Measurements from ENCODE around the gene HOXC10. TPM values are rescaled to one million over a fixed set of nuclear protein-coding genes. Genes with fewer than 3 reads are reported as not detected.

Gene HOXC10
- not detected in 2 replicates for total RNA-seq

DNA sequence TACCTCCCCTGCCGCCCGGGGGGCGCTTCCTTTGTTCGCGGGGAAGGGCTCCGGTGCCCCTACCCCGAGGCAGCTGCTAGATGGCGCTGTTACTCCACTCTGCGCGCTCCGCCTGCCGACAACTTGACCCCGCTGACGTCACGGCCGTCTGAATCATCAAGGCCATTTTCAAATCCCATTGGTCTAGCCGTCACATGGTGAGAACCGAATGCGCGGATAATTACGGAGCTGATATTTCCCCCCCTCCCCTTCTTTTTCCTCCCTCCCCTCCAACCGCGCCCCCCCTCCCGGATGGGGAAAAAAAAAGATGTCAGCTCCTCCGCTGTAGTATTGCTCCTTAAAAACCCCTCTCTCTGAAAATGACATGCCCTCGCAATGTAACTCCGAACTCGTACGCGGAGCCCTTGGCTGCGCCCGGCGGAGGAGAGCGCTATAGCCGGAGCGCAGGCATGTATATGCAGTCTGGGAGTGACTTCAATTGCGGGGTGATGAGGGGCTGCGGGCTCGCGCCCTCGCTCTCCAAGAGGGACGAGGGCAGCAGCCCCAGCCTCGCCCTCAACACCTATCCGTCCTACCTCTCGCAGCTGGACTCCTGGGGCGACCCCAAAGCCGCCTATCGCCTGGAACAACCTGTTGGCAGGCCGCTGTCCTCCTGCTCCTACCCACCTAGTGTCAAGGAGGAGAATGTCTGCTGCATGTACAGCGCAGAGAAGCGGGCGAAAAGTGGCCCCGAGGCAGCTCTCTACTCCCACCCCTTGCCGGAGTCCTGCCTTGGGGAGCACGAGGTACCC, at the start of gene HOXC10:
Gene HOXC10, plus strand, starts transcription at position 246 of the 791 bp plus-strand sequence. Its CDS starts 114 bp downstream, at position 360.

DNA sequence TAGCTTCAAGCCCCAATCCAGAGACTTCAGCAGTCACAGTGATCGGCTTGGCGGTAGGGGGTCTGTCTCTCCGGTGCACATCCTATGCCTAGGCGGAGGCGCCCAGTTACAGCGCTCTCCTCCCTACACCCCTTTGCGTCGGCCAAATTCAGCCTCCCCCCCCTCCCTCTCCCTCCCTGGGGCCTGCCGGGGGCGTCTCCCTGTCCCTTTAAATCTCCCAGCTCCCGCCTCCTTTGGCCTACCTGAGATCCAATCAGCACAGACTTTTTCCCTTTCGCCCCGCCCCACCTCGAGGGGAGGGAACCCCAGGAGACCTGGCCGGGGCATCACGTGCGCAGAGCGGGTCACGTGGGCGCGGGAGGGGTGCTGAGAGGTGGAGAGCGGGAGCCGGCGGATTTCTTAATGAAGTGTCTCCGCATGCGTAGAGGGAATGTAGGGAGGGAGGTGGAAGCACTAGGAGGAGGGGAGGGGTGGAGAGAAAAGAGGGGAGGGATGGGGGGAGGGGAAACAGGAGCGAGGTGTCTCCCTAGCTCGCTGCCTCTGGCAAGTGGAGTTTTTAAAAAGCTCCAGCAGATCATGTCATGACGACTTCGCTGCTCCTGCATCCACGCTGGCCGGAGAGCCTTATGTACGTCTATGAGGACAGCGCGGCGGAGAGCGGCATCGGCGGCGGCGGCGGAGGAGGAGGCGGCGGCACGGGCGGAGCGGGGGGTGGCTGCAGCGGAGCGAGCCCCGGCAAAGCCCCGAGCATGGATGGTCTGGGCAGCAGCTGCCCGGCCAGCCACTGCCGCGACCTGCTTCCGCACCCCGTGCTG, 46.4 kb upstream of the HOXC10 start, which contains the start of gene HOXC13:
Gene HOXC13, plus strand, starts transcription at position 506 of the 815 bp plus-strand sequence. Its CDS starts 76 bp downstream, at position 582.

DNA sequence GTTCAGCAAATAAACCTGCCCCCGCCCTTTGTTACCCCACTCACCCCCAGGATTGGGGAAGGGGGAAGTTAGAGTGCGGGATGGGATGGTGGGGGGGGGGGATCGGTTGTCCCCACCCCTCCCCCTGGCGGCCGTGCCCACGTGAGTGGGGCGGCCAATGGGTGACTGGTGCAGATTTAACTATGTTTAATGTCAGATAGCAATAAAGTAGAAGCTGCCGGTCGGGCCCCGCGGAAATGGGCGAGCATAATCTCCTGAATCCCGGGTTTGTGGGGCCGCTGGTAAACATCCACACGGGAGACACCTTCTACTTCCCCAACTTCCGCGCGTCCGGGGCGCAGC, 30.3 kb upstream of the HOXC10 start, which contains the start of gene HOXC12:
Gene HOXC12, plus strand, starts transcription at position 210 of the 342 bp plus-strand sequence. Its CDS starts 27 bp downstream, at position 237.

DNA sequence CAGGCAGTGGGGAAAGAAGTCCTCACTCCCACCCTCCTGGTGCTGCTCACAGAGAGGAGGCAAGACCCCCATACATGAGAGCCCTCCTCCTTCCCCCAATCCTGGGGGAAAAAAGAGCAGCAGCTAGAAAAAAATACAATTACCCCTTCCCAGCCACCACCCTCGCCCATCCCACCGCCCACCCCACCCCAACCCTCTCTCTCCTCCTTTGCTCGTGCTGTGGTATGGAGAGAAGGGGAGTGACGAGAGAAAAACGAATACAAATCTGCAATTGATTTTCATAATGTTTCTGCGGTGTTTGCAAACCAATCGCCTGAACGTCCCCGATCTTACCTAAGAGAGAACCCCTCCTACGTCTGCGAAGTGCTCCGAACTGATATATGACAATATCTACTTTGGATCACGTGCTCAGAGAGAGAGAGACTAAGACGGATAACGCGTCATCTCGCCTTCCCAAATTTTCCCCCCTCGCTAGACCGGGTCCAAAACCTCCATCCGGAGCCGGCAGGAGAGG, 12.2 kb upstream of the HOXC10 start, which contains the start of gene HOXC11:
Gene HOXC11, plus strand, starts transcription at position 405 of the 514 bp plus-strand sequence. CDS start 116 bp downstream, outside the sequence.

DNA sequence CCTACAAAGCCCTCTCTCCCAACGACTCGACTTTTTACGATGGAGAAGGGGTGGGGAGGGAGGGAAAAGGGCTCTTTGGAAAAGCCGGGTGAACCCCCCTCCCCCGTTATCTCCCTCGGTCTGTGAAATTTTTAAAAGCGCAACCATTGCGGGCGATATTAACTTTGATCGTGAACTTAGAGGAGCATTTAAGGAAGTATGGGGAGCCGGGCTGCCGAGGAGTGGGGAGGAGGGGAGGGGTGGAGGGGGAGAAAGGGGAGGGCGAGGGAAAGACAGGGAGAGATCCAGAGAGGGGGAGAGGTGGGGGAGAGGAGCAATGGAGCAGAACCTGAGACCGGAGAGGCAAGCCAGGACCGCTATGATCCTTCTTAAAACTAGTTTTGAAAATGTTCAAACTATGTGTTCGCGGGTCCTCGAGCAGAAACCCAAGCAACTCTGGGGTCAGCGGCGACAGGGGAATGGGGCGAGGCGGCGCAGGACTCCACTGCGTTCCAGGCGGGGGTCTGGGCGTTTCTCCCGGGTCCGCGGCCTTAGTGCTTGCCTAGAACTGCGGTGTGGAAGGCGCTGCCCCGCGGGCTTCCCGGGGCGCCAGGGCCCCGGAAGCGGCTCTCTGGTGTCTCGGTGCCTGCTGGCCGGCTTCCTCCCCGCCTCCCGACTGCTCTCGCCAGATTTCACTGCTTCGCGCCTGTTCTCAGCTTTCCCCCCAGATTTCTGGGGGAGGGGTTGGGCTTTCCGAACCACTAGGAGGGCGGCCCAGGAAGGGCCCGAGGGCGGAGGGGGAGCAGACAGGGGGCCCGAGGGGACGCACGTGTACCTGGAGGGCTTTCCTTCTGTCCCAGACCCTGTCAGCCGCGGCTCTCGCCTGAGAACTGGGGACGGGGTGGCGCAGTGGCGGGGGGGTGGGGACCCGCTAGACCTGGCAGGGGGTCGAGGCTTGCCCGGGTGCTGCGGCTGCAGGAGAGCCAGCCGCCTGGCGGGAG, 10.6 kb upstream of the HOXC10 start, which contains the start of gene HOTAIR:
Gene HOTAIR, minus strand, starts transcription at position 871 of the 980 bp plus-strand sequence.

DNA sequence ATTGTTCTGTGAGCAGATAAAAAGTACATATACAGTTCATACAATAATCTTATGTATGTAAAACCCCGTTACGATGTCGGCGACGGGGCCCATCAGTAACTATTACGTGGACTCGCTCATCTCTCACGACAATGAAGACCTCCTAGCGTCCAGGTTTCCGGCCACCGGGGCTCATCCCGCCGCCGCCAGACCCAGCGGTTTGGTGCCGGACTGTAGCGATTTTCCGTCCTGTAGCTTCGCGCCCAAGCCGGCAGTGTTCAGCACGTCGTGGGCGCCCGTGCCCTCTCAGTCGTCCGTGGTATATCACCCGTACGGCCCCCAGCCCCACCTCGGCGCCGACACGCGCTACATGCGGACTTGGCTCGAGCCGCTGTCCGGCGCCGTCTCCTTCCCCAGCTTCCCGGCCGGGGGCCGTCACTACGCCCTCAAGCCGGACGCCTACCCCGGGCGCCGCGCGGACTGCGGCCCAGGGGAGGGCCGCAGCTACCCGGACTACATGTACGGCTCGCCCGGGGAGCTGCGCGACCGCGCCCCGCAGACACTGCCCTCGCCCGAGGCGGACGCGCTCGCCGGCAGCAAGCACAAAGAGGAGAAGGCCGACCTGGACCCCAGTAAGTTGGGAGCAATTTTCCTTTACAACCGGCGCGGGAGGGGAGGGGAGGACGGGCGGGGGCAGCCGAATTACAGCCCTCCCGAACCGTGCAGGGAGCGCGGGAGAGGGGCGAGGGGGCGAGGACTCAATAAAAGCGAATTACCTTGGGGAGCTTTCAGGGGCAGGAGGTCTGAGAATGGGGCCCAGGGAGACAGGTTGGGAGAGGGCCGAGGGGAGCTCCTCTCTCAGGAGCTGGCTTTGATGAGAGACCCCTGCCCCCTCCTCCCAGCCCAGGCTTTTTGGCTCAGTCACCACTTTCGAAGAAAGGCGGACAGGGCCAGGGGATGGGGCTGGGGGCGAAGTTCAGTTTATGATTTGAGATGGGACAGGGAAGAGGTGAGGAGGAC, 15.5 kb downstream of the HOXC10 start, which contains the start of gene HOXC9:
Gene HOXC9, plus strand, starts transcription at position 46 of the 999 bp plus-strand sequence. Its CDS starts 28 bp downstream, at position 74.

DNA sequence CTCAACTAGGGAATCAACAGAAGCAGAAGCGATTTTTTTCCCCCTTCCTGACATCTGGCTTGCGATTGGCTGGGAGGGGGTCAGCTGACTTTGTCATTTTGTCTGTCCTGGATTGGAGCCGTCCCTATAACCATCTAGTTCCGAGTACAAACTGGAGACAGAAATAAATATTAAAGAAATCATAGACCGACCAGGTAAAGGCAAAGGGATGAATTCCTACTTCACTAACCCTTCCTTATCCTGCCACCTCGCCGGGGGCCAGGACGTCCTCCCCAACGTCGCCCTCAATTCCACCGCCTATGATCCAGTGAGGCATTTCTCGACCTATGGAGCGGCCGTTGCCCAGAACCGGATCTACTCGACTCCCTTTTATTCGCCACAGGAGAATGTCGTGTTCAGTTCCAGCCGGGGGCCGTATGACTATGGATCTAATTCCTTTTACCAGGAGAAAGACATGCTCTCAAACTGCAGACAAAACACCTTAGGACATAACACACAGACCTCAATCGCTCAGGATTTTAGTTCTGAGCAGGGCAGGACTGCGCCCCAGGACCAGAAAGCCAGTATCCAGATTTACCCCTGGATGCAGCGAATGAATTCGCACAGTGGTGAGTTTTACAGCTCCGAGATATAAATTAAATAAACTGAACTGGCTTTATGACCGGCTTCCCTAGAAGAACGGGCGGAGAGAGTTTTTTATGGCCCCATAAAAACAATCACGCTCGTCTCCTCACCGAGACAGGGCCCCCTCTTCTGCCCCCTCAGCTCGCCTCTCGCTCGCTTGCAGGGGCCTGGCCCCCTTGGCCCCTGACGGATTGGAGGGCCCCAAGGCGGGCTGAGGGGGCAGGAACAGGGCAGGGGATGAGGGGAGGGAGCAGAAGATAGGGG, 43.6 kb downstream of the HOXC10 start, which contains the start of gene HOXC6:
Gene HOXC6, plus strand, starts transcription at position 127 of the 888 bp plus-strand sequence. Its CDS starts 82 bp downstream, at position 209.

DNA sequence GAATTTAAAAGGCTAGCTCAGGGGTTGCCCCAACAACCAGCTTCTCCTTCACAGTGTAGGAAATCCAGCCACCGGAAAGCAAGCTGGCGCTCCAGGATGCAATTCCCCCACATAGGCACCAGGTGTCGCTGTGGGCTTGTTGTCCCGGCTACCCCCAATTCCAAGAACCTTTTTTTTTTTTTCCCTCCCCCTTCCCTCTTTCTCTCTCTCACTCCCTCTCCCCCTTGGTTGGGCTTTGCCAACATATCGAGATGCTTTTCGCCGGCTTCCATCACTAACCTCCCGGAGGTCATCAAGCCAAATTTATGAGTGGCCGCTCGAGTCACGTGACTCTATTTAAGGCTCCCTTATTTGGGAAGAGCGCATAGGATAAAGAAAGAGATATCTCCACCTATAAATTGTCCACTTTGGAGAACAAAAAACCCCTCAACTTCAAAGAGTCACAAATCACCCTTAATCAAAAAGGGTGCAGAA, 47.7 kb downstream of the HOXC10 start, which contains the start of gene HOXC5:
Gene HOXC5, plus strand, starts transcription at position 424 of the 474 bp plus-strand sequence. CDS start 73 bp downstream, outside the sequence.

Other genes starting within 250 kb of the HOXC10 start
- gene CISTR, start 233.2 kb upstream of the HOXC10 start, total RNA-seq = not detected in 2 replicates
- gene HOXC13, start 46.3 kb upstream of the HOXC10 start, total RNA-seq = not detected in 2 replicates
- not detected in 2 replicates for gene HOXC12, start 30.2 kb upstream of the HOXC10 start, total RNA-seq
- not detected in 2 replicates for gene HOXC11, start 12.0 kb upstream of the HOXC10 start, total RNA-seq
- 0.12 TPM in 1 of 2 replicates, not detected in the other for gene HOTAIR, start 10.2 kb upstream of the HOXC10 start, total RNA-seq
- 1.3 and 3.6 TPM in 2 replicates for gene HOXC9, start 15.0 kb downstream of the HOXC10 start, total RNA-seq
- gene HOXC8, start 23.8 kb downstream of the HOXC10 start, total RNA-seq = 0.60 and 3.7 TPM in 2 replicates
- gene HOXC6, start 43.3 kb downstream of the HOXC10 start, total RNA-seq = 2.9 and 3.5 TPM in 2 replicates
- gene HOXC5, start 47.9 kb downstream of the HOXC10 start, total RNA-seq = 5.1 TPM in 1 of 2 replicates, not detected in the other
- 0.82 and 3.5 TPM in 2 replicates for gene HOXC4, start 68.7 kb downstream of the HOXC10 start, total RNA-seq
- 24.3 and 34.7 TPM in 2 replicates for gene SMUG1, start 203.8 kb downstream of the HOXC10 start, total RNA-seq

Measured in pericardium fibroblast (primary cell).